ENCODE measurements around the gene SLC16A13.

DNA sequence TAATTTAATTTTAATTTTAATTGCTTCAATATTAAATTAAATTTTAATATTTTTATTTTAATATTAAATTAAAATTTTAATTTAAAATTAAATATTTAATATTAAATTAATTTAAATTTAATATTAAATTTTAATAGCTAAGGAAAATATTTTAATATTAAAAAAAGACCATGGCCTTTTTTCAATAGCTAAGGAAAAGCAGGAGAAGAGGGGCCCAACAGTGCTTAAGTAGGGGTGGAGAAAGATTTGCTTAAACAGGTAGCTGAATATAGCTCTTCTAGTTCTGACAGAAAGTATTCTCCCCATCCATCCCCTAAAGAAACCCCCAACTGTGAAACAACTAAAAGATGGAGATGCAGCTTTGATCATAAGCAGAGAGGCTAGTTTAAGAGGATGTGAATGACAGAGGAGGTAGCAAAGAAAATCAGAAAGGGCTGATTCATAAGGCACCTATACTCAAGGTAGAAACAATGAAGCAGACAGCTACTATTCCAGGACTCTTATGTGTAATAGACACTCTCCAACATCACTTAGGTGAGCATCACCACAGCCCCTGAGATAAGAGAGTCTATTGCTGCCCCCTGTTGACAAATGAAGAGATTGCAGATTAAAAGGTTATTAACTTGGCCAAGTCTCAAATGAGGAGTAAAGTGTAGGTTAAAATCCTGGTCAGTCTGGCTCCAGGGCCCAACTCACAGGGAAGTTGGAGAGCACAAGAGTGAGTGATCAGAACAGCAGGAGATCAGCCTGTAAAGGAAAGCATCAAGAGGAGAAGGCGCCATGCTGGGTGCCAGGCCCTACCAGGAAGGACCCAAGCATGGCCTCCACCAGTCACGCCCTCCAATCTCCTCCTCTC, 31.2 kb upstream of the SLC16A13 start:
- no peak for TF ChIP-seq POLR2A (IDR thresholded peaks at IDR 0.05; ENCODE audit: low read depth, low read length)
- peak; percentile 53 to 58 for TF ChIP-seq CTCF (IDR thresholded peaks at IDR 0.05; ENCODE audit: extremely low read depth in 1 of 2, insufficient read depth in 1 of 2, low read depth in 1 of 2, low read length in 2 of 2)
- no peak for TF ChIP-seq EZH2 (IDR thresholded peaks at IDR 0.05; ENCODE audit: borderline replicate concordance, low read depth, low read length, severe bottlenecking)
- no peak for TF ChIP-seq POLR2AphosphoS5 (IDR thresholded peaks at IDR 0.05; ENCODE audit: insufficient read depth, low read depth, low read length)
